GM12892 (cell line): Measurements from ENCODE around the gene HOXB9.

Experiments
- POLR2A ChIP-seq: IDR thresholded peaks from 2 replicates; pipeline ENCODE4 v1.6.1; 2011; ENCODE audit warnings: low read depth, low read length, control low read depth
- POLR2AphosphoS5 ChIP-seq: IDR thresholded peaks from 2 replicates; pipeline ENCODE4 v1.6.1; 2011; ENCODE audit warnings: low read depth, low read length, control low read depth
- TAF1 ChIP-seq: IDR thresholded peaks from 2 replicates; pipeline ENCODE4 v1.6.1; 2011; ENCODE audit warnings: low read depth, mild to moderate bottlenecking, control low read depth, low read length, borderline replicate concordance

- TF ChIP-seq POLR2A (no peak), POLR2AphosphoS5 (no peak), TAF1 (no peak)
These were observed 34.1 kb downstream of the HOXB9 start for GRCh38 chr17:48592057-48592514.
